SHP77 treated with DMSO at 0.1 percent for 48 hours (cell line): Measurements from ENCODE around the gene USE1.
A peak's percentile ranks its signal among the peaks of the same experiment; 100 is the strongest.
"Not testable (repeated sequence)": the region's sequence is repeated elsewhere in the genome, so short reads cannot be mapped to it uniquely, and the experiment has no call there.

Experiments
- DNase-seq: peaks from one replicate; lab custom pipeline; 2025; lab: John Stamatoyannopoulos, UW

Gene USE1

DNA sequence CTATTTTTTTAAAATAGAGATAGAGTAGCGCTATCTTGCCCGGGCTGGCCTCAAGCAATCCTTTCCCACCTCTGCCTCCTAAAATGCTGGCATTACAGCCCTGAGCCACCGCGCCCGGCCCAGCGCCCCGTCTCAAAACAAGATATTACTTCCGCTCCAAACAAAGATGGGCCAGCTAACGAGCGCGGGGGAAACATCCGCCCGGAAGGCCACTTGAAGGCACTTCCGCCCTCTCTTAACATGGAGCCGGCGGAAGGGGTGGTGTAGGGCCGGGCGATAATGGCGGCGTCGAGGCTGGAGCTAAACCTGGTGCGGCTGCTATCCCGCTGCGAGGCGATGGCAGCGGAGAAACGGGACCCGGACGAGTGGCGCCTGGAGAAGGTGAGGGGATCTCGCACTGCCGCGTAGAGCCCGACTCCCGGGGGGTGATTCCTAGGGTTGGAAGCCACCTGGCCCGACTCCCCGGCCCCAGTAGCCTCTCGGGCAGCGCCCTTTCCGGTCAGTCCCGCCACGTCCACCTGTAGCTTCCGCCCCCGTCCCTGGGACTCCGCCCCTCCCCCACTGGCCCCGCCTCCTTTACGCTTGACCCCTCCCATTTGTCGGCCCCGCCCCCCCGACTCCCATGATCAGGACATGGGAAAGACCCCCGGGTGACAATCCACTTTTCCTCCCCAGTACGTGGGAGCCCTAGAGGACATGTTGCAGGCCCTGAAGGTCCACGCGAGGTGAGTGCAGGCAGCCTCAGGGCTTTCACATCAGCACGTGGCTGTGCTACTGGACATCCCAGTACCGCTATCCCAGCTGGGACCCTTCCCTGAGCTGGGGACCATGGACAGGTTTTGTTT, at the start of gene USE1:
USE1 (plus strand) TSS at position 231 of the 845 bp plus-strand sequence; CDS start at position 280, 49 bp downstream.
- DNase-seq = peak; percentile 88

DNA sequence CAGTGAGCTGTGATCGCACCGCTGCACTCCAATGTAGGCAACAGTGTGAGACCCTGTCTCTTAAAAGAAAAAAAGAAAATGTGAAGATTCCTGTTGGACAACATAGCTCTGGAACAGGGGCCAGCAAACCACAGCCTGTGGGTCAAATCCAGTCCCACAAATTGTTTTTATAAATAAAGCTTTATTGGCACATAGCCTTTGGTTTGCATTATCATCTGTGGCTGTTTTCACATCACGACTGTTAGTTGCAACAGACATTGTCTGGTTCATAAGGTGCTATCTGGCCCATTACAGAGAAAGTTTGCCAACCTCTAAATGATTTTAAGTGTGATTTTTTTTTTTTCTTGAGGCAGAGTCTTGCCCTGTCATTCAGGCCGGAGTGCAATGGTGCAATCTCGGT, 49.4 kb upstream of the USE1 start:
- DNase-seq = no peak

DNA sequence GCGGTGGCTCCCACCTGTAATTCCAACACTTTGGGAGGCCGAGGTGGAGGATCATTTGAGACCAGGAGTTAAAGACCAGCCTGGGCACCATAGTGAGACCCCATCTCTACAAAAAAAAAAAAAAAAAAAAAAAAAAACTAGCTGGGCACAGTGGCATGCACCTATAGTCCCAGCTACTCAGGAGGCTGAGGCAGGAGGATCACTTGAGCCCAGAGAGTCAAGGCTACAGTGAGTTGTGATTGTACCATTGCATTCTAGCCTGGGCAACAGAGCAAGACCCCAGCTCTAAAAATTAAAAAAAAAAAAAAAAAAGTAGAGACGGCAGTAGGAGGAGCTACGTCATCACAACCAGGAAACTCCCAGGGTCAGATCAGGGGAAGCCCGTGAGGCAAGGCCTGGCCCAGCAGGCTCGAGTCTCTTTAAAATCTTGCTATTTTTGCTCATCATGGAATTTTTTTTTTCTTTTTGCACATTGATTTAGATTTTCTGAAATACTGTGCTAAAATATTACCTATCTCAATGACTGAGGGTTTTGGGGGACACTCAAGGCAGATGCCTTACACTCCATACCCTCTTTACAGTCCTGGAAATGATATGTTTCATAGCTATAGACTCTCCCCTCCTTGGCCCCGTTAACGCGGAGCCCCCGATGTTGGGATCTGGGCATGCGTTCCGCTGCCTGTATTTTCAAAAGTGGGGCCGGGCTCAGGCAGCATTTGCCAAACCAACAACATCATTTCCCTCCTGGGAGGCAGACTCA, 44.4 kb upstream of the USE1 start:
- DNase-seq = no peak

- no peak for DNase-seq
These were observed 43.3 kb upstream of the USE1 start for GRCh38 chr19:17171874-17172273.

DNA sequence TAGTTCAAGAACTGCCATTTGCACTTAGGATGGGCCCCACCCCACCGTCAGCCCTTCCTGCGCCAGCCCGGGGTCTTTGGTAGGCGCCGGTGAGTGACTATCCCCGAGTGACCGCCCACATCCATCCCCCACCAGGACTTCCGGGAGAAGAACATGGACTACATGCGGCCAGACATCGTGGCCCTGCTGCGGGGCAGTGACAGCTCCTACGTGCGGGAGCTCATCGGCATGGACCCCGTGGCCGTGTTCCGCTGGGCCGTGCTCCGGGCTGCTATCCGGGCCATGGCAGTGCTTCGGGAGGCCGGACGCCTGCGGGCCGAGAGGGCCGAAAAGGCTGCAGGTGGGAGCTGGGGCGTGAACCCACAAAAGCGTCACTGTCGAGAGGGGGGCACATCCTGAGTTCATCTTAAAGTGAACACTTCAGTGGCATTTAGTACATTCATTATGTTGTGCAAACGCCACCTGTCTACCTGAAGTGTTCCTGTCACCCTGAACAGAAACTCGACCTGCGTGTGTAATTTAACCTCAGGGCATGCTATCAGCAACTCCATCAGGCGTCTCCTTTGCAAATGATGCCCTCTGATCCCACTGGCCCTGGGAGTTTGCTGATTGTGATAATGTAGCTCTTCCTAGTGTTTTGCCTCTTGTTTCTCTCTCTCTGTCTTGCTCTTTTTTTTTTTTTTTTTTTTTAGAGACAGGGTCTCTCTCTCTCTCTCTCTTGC, 42.4 kb upstream of the USE1 start:
- no peak for DNase-seq

- no peak for DNase-seq
These were observed 36.9 kb upstream of the USE1 start for GRCh38 chr19:17178291-17178690.

GRCh38 chr19:17180997-17181702, 34.0 kb upstream of the USE1 start:
- DNase-seq = no peak

- DNase-seq = no peak
These were observed 31.8 kb upstream of the USE1 start for GRCh38 chr19:17183271-17183761.

DNA sequence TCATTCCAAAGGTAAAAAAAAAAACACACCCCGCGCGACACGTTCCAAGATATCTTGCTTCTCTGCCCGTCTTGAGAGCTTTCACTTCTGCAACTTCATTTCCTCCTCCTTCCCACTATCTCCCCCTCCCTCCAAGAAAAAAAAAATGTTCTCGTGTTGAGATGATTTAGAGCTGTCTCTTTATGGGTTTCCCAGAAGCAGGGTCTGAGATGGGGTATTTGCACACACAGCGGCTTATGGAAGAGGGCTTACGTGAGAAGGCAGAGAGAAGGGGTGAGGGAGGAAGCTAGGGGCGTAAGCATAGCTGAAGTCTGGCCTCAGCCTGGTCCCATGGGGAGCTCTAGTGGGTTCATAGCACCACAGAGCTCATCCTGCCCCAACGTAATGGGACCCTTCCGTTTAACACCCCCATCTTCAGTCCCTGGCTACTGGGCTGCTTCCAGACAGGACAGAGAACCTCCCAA, 31.3 kb upstream of the USE1 start:
- no peak for DNase-seq

DNA sequence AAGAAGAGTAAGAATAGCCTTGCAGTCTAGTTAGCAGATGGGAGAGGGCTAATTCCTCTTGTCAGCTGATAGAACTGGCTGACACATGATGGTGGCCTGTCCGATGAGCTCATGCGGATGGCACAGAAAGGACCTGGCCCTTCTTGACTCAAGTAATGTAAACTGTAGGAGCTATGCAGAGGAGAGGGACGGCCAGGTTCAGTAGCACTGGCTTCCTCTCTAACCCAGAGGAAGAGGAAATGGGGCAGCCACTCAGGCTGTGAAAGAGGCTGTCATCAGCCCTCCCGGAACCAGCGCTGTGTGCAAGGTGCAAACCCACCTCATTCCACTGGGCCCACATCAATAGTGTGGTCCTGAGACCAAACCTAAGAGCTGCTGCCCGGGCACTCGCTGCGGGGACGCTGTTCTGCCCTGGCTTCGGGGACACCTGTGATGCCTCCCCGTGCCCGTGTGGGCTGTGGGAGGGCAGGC, 30.8 kb upstream of the USE1 start:
- DNase-seq = no peak

GRCh38 chr19:17185590-17185989, 29.6 kb upstream of the USE1 start:
- DNase-seq = no peak

GRCh38 chr19:17191736-17192135, 23.4 kb upstream of the USE1 start:
- DNase-seq = not testable (repeated sequence)

DNA sequence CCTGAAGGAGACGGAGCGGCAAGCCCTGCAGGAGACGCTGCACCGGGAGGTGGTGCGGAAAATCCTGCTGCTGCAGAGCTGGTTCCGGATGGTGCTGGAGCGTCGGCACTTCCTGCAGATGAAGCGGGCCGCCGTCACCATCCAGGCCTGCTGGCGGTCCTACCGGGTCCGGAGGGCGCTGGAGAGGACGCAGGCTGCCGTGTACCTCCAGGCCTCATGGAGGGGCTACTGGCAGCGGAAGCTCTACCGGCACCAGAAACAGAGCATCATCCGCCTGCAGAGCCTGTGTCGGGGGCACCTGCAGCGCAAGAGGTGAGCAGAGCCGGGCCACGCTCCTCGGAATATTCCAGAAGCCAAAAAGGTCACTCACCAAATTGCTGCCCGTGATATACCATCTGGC, 22.4 kb upstream of the USE1 start:
- DNase-seq = no peak

DNA sequence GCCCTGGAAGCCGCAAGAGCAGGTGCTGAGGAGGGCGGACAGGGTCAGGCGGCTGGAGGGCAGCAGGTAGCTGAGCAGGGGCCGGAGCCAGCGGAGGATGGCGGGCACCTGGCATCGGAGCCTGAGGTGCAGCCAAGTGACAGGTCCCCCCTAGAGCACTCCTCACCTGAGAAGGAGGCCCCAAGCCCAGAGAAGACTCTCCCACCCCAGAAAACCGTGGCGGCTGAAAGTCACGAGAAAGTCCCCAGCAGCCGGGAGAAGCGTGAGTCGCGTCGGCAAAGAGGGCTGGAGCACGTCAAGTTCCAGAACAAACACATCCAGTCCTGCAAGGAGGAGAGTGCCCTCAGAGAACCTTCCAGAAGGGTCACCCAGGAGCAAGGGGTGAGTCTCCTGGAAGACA, 20.5 kb upstream of the USE1 start:
- DNase-seq = no peak

- no peak for DNase-seq
These were observed 20.1 kb upstream of the USE1 start for GRCh38 chr19:17195106-17195505.

DNA sequence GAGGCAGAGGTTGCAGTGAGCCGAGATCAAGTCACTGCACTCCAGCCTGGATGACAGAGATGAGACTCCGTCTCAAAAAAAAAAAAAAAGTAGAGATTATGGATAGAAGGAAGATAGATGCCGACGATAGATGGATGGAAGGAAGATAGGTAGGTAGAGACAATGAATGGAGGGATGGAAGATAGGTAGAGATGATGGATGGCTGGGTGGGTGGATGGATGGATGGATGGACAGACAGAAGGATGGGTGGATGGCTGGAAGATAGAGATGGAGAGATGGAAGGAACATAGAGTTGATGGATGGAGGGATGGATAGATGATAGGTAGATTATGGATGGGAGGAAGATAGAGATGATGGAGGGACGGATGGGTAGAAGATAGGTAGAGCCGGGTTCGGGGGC, 18.5 kb upstream of the USE1 start:
- DNase-seq = no peak

DNA sequence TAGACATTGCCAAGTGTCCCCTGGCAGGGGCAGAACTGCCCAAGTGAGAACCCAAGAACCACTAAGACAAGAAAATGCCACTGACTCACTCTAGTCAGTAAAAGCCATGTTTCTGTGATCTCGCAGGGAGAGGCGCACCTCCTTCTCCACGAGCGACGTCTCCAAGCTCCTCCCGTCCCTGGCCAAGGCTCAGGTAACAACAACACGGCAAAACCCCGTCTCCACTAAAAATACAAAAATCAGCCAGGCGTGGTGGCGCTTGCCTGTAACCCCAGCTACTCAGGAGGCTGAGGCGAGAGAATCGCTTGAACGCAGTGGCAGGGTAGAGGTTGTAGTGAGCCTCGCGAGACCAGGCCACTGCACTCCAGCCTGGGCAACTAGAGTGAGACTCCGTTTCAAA, 17.5 kb upstream of the USE1 start:
- no peak for DNase-seq

DNA sequence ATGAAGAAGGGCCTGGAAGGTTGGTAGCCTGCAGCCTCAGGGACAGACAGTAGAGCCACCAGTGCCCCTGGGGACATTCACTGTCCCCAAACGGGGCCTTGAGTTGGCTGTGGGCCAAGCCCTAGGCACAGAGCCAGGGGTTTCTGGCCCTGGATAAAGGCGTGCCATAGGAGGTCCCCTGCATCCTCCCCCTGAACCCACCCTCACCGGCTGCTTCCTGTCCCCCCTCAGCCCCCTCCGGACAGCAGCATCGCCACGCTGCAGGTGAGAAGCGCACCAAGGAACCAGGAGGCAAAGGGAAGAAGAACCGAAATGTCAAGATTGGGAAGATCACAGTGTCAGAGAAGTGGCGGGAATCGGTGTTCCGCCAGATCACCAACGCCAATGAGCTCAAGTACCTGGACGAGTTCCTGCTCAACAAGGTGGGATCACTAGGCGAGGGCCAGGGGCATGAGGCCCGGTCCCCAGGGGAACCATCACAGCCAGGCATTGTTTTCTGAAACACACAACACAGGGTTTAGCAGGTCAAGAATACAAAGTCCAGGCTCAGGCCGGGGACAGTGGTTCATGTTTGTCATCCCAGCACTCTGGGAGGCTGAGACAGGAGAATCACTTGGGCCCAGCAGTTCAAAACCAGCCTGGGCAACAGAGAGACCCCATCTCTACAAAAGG, 14.6 kb upstream of the USE1 start:
- DNase-seq = no peak

- DNase-seq = no peak
These were observed 12.9 kb upstream of the USE1 start for GRCh38 chr19:17202249-17202648.

GRCh38 chr19:17202713-17203112, 12.4 kb upstream of the USE1 start:
- no peak for DNase-seq
